Measurements from ENCODE around the gene METTL15.

GRCh38 chr11:28274216-28274615, 166.0 kb downstream of the METTL15 start:
- no peak for TF ChIP-seq PHF8 (conservative IDR thresholded peaks at IDR 0.05; ENCODE audit: low read depth, low read length)
- TF ChIP-seq POLR2A (IDR thresholded peaks at IDR 0.05; ENCODE audit: control extremely low read depth in 1 of 2, low read depth in 2 of 2, low read length in 2 of 2): no peak
- TF ChIP-seq ATF3 (IDR thresholded peaks at IDR 0.05; ENCODE audit: insufficient read depth, low read depth, low read length): no peak
- no peak for TF ChIP-seq EGR1 (IDR thresholded peaks at IDR 0.05; ENCODE audit: borderline replicate concordance, low read depth, low read length)
- TF ChIP-seq NRF1 (IDR thresholded peaks at IDR 0.05; ENCODE audit: low read depth, low read length): no peak
- no peak for TF ChIP-seq CTCF (IDR thresholded peaks at IDR 0.05; ENCODE audit: control extremely low read depth in 1 of 3, insufficient read depth in 1 of 3, low read depth in 1 of 3, low read length in 3 of 3)
- no peak for TF ChIP-seq EZH2 (IDR thresholded peaks at IDR 0.05; ENCODE audit: low read depth, low read length, severe bottlenecking)
